IMR-90 (cell line): Measurements from ENCODE around the gene SEMA6D. TPM values are rescaled to one million over a fixed set of nuclear protein-coding genes. Genes with fewer than 3 reads are reported as not detected.

Source experiments
- ATAC-seq: fragments of 200-7000 bp; cut with Tn5 transposase; 2 replicates; pipeline ENCODE4 v1.9.1; 2020; ENCODE audit warnings: low read depth, mild to moderate bottlenecking, moderate library complexity
- BruUV-seq: library from RNA; stranded (reverse); fragments of 400-500 nt; replicated peaks from 2 replicates; lab custom pipeline; 2021; lab: Mats Ljungman, UMichigan
- CTCF ChIA-PET: fragments of 300-600 bp; formaldehyde crosslinking; extraction: SDS; loops from one replicate; lab custom pipeline; 2021; ENCODE audit warnings: antibody characterized with exemption; lab: Yijun Ruan, JAX
- POLR2A ChIA-PET: fragments of 300-600 bp; sonication (Branson Sonifier 250); formaldehyde crosslinking; loops from one replicate; lab custom pipeline; 2022; ENCODE audit warnings: antibody characterized with exemption; ENCODE audit not compliant: unreplicated experiment; lab: Charles Lee
- DNase-seq: peaks from one replicate; pipeline ENCODE4 v3.0.0; 2013
- H2AFZ ChIP-seq: replicated peaks from 2 replicates; pipeline ENCODE3; 2013; ENCODE audit warnings: low read length, mild to moderate bottlenecking; ENCODE audit not compliant: poor library complexity
- H2AK5ac ChIP-seq: 2 replicates; pipeline ENCODE4 v1.6.1; 2013; ENCODE audit warnings: low read depth, low read length, inconsistent platforms
- H2AK9ac ChIP-seq: replicated peaks from 2 replicates; pipeline ENCODE3; 2013; ENCODE audit warnings: mild to moderate bottlenecking, low read depth, low read length, moderate library complexity; ENCODE audit not compliant: poor library complexity
- H2BK120ac ChIP-seq: 2 replicates; pipeline ENCODE4 v1.6.1; 2013; ENCODE audit warnings: low read depth, low read length, inconsistent platforms
- H2BK15ac ChIP-seq: 3 replicates; pipeline ENCODE4 v1.6.1; 2013; ENCODE audit warnings: low read depth, low read length, inconsistent platforms
- H2BK20ac ChIP-seq: 2 replicates; pipeline ENCODE4 v1.6.1; 2013; ENCODE audit warnings: low read depth, mild to moderate bottlenecking, inconsistent platforms, low read length, moderate library complexity
- H2BK5ac ChIP-seq: 2 replicates; pipeline ENCODE4 v1.6.1; 2013; ENCODE audit warnings: mild to moderate bottlenecking, low read depth, low read length, inconsistent platforms; ENCODE audit not compliant: poor library complexity, severe bottlenecking
- H3K14ac ChIP-seq: replicated peaks from 2 replicates; pipeline ENCODE4 v1.6.1; 2013; ENCODE audit warnings: low read depth, low read length, inconsistent platforms
- H3K18ac ChIP-seq: 2 replicates; pipeline ENCODE4 v1.6.1; 2013; ENCODE audit warnings: low read depth, low read length, control low read depth
- H3K23ac ChIP-seq: 2 replicates; pipeline ENCODE4 v1.6.1; 2013; ENCODE audit warnings: low read depth, low read length, inconsistent platforms
- H3K27ac ChIP-seq: 2 replicates; pipeline ENCODE4 v1.5.1; 2013; ENCODE audit warnings: mild to moderate bottlenecking, control low read depth, low read length; ENCODE audit not compliant: insufficient read depth
- H3K27me3 ChIP-seq: 2 replicates; pipeline ENCODE4 v1.6.1; 2013; ENCODE audit warnings: low read length; ENCODE audit not compliant: control insufficient read depth, insufficient read depth
- H3K36me3 ChIP-seq: 2 replicates; pipeline ENCODE4 v1.6.1; 2013; ENCODE audit warnings: low read length, mixed read lengths; ENCODE audit not compliant: control insufficient read depth, insufficient read depth
- H3K4ac ChIP-seq: 2 replicates; pipeline ENCODE4 v1.6.1; 2013; ENCODE audit warnings: low read depth, low read length, inconsistent platforms
- H3K4me1 ChIP-seq: 2 replicates; pipeline ENCODE4 v1.6.1; 2013; ENCODE audit warnings: low read length, mixed read lengths; ENCODE audit not compliant: control insufficient read depth, insufficient read depth
- H3K4me2 ChIP-seq: 2 replicates; pipeline ENCODE4 v1.6.1; 2013; ENCODE audit warnings: low read depth, mild to moderate bottlenecking, control low read depth, low read length, moderate library complexity
- H3K4me3 ChIP-seq: 2 replicates; pipeline ENCODE4 v1.5.1; 2013; ENCODE audit warnings: low read depth, mild to moderate bottlenecking, control low read depth, low read length, moderate library complexity; ENCODE audit not compliant: insufficient read depth
- H3K56ac ChIP-seq: 2 replicates; pipeline ENCODE4 v1.6.1; 2013; ENCODE audit warnings: low read length, inconsistent platforms; ENCODE audit not compliant: insufficient read depth; ENCODE audit errors: extremely low read depth
- H3K79me1 ChIP-seq, 2 experiments: 2 replicates each; pipeline ENCODE4 v1.6.1; 2013; ENCODE audit warnings: low read length in 2 of 2, inconsistent platforms in 1 of 2, low read depth in 1 of 2
- H3K9ac ChIP-seq: 2 replicates; pipeline ENCODE4 v1.6.1; 2013; ENCODE audit warnings: low read depth, low read length, control low read depth
- H3K9me1 ChIP-seq: 2 replicates; pipeline ENCODE4 v1.6.1; 2013; ENCODE audit warnings: low read length, inconsistent platforms; ENCODE audit not compliant: insufficient read depth
- H3K9me3 ChIP-seq: 2 replicates; pipeline ENCODE4 v1.6.1; 2013; ENCODE audit warnings: low read length; ENCODE audit not compliant: control insufficient read depth, insufficient read depth
- H4K20me1 ChIP-seq: 2 replicates; pipeline ENCODE4 v1.6.1; 2013; ENCODE audit warnings: low read length, inconsistent platforms; ENCODE audit not compliant: insufficient read depth
- H4K5ac ChIP-seq: 2 replicates; pipeline ENCODE4 v1.6.1; 2013; ENCODE audit warnings: mild to moderate bottlenecking, low read depth, low read length, control low read depth
- H4K8ac ChIP-seq, 2 experiments: 2 replicates each; pipeline ENCODE4 v1.6.1; 2013; ENCODE audit warnings: low read depth in 2 of 2, low read length in 2 of 2, control low read depth in 1 of 2, inconsistent platforms in 1 of 2
- H4K91ac ChIP-seq: 2 replicates; pipeline ENCODE4 v1.6.1; 2013; ENCODE audit warnings: low read depth, low read length, inconsistent platforms; ENCODE audit not compliant: insufficient read depth
- CHD1 ChIP-seq: IDR thresholded peaks from 2 replicates; pipeline ENCODE4 v1.6.1; 2012; ENCODE audit warnings: low read depth, low read length, improper control_type of control experiment
- MXI1 ChIP-seq: IDR thresholded peaks from 2 replicates; pipeline ENCODE4 v1.6.1; 2012; ENCODE audit warnings: low read depth, mild to moderate bottlenecking, low read length, moderate library complexity, borderline replicate concordance
- NFE2L2 ChIP-seq: fragments of 150-350 bp; IDR thresholded peaks from 2 replicates; pipeline ENCODE4 v1.6.1; 2016; ENCODE audit warnings: low read depth, mild to moderate bottlenecking, low read length
- POLR2A ChIP-seq: IDR thresholded peaks from 2 replicates; pipeline ENCODE4 v1.6.1; 2012; ENCODE audit warnings: mild to moderate bottlenecking, low read depth, low read length
- RFX5 ChIP-seq: IDR thresholded peaks from 2 replicates; pipeline ENCODE4 v1.8.0; 2012; ENCODE audit warnings: low read depth, mild to moderate bottlenecking, low read length, moderate library complexity
- WGBS, 2 experiments: methylation state at CpG; one replicate each; pipeline versions ENCODE4 v1.1.5 to v1.1.7; 2013; ENCODE audit warnings: missing lambda C conversion rate in 2 of 2; ENCODE audit not compliant: insufficient read length in 1 of 2; ENCODE audit errors: extremely low coverage in 2 of 2; 5-methylcytosine and 5-hydroxymethylcytosine counted together
- dilution Hi-C: fragments of 300-500 bp; cut with HindIII; formaldehyde crosslinking; loops from one replicate; pipeline ENCODE4 v1.14.3; 2018; ENCODE audit warnings: low sequenced_read_pairs; ENCODE audit not compliant: unreplicated experiment
- in situ Hi-C: fragments of 300-500 bp; cut with MboI; formaldehyde crosslinking; loops from 3 replicates; pipeline ENCODE4 v1.14.3; 2019; ENCODE audit warnings: low sequenced_read_pairs, inconsistent platforms, mixed read lengths
- intact Hi-C: fragments of 100-400 bp; cut with micrococcal nuclease; formaldehyde crosslinking; loops from 2 replicates; pipeline ENCODE4 v1.10.0; 2022
- polyA plus RNA-seq, 3 experiments: library from polyadenylated mRNA; depleted of rRNA; stranded (reverse); fragments of >200 nt; gene quantifications; 2 replicates each; pipeline ENCODE4 v1.2.3, GENCODE V29; 2012; ENCODE audit warnings: low replicate concordance in 1 of 3
- total RNA-seq: library from RNA; depleted of rRNA; stranded (reverse); fragments of >200 nt; gene quantifications from 2 replicates; pipeline ENCODE4 v1.2.3, GENCODE V29; 2012

SEMA6D gene
- total and polyA plus RNA-seq, 2 of the 4 experiments (the other 2 are of a cell fraction), result 12.6 to 17.4 TPM

GRCh38 chr15:47757331-47757730, 40.0 kb downstream of the SEMA6D start:
- intact Hi-C loops, result loop anchor here (2.0 kb wide), 1 partner anchor 39 kb away; no protein-coding TSS in a partner anchor
- POLR2A ChIA-PET, result no interaction called here

More at GRCh38 chr15:47757331-47757730, 40.0 kb downstream of the SEMA6D start:
- H2AK9ac ChIP-seq, result no peak overlapping the region
- dilution Hi-C loops (no loop called here), in situ Hi-C loops (no loop called here)
- no peak overlapping the region for H3K9ac ChIP-seq
- H4K8ac ChIP-seq, result no peak overlapping the region
- H2BK20ac ChIP-seq, result no peak overlapping the region
- peaks cover 2% of the 10 kb centered on the region for H3K4me1 ChIP-seq
- H3K9me3 ChIP-seq, result peaks cover 3% of the 10 kb centered on the region
- H2BK120ac ChIP-seq, result no peak overlapping the region; the same call in 1 of the 2 replicates
- no peak overlapping the region for H4K91ac ChIP-seq
- H3K4me3 ChIP-seq, result no peak overlapping the region
- H3K23ac ChIP-seq, result no peak overlapping the region
- H2AFZ ChIP-seq, result no peak overlapping the region
- no peak overlapping the region for H3K4me2 ChIP-seq
- no peak for ATAC-seq
- TF ChIP-seq RFX5 (no peak), NFE2L2 (no peak), CHD1 (no peak), MXI1 (no peak), POLR2A (no peak)
- H3K79me1 ChIP-seq, result peaks cover 0 to 39% of the 10 kb centered on the region in 2 experiments; a peak in 2 of 4 replicates
- CTCF ChIA-PET, result interaction anchor here (1.1 kb wide), 1 partner anchor 10 kb away, joined by 3 read pairs; no protein-coding TSS in a partner anchor
- no CpG with 5 or more reads among the region's 3 CpGs for WGBS, 2 experiments
- H3K9me1 ChIP-seq, result peaks cover 7% of the 10 kb centered on the region
- H2BK15ac ChIP-seq, result no peak overlapping the region
- H2AK5ac ChIP-seq, result no peak overlapping the region
- H2BK5ac ChIP-seq, result no peak overlapping the region
- no peak overlapping the region for H3K27ac ChIP-seq
- no peak overlapping the region for H3K4ac ChIP-seq
- H3K14ac ChIP-seq, result no peak overlapping the region
- no peak for DNase-seq
- peaks cover 9% of the 10 kb centered on the region for H3K36me3 ChIP-seq
- no peak overlapping the region for H3K18ac ChIP-seq
- no peak overlapping the region for H3K56ac ChIP-seq
- H3K27me3 ChIP-seq, result no peaks in the 10 kb centered on the region
- BruUV-seq, result no TSS peak
- no peaks in the 10 kb centered on the region for H4K20me1 ChIP-seq
- H4K5ac ChIP-seq, result no peak overlapping the region
